Measurements from ENCODE around the gene TCF7L1.

TCF7L1 gene

DNA sequence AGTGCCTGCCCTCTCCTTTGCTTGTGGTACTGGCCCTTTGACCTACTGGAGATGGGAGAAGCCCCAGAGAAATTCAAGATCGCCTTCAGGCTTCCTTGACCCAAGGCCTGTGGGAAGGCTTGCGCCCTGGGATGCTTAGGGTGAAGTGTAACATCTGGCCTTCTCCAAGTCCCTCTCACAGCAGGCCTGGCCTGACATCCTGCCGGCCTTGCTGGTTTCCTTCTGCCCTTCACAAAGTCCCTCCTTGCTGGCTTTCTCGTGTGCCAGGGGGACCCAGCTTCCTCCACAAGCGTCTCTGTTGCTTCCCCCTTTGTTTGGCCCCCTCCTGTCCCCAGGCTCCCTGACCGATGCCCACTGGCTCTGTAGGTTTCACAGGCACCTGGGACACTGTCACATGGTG lies 26.4 kb downstream of the TCF7L1 start:
- Histone ChIP-seq H3K4me1 (ENCODE audit: control insufficient read depth in 5 of 5, insufficient read depth in 5 of 5, low read length in 5 of 5) (peaks cover 26 to 91% (median 77%) of the 10 kb centered on the region in 5 donors), H3K9ac (ENCODE audit: low read length in 5 of 5) (no peak overlapping the region), H3K27me3 (ENCODE audit: control insufficient read depth in 5 of 5, insufficient read depth in 4 of 5, low read length in 5 of 5) (no peaks in the 10 kb centered on the region), H3K4me3 (ENCODE audit: low read depth in 1 of 5, low read length in 5 of 5) (no peak overlapping the region), H3K9me3 (ENCODE audit: control insufficient read depth in 5 of 5, low read length in 5 of 5) (no peaks in the 10 kb centered on the region), H3K27ac (ENCODE audit: low read depth, low read length) (no peak overlapping the region), H3K36me3 (ENCODE audit: control insufficient read depth in 5 of 5, insufficient read depth in 5 of 5, low read length in 5 of 5) (no peaks in the 10 kb centered on the region)

DNA sequence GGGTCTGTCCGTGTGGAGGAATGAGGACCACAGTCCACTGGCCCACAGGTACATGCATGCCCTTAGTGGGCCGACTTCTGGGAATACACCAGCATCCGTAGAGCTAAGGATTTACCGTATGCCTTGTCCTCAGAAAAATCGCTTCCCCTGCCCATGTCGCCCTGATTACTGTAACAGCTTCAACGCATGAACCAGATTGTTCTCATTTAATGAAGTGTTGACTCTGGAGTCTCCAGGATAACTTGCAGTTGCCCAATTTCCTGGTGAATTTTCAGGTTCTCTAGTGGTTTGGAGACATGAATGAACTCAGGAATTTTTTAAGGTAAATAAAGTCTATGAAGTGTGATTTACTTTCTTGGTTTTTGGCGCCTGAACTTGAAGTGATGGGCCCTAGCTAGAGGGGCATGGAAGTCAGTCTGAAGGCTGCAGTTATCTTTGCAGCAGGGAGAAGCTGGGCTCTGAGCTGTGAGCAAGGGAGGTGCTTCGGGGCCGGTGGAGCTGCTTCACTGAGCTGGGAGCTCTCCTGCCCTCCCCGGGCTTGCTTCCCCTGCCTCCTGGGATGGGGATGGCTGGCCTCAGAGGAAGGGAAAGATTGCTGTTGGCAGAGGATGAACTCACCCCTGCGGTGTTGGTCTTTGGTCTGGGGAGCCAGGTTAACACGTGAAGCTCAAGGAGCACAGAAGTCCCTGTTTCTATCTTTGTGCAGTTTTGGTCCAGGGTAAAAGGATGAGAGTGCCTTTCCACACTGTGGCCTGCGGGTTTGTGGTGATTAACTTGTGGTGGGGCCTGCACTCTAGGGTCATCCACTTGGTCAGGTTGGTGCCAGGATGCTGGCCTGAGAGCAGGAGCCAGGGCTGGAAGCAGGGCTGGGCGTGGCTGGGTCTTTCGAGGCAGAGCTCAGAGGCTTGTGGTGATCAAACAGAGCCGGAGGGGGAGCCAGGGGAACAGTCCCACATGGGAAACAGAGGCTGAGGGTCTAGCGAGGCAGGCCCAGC lies 28.1 kb downstream of the TCF7L1 start:
- Histone ChIP-seq H3K4me3 (ENCODE audit: low read depth in 1 of 5, low read length in 5 of 5) (no peak overlapping the region), H3K9ac (ENCODE audit: low read length in 5 of 5) (no peak overlapping the region), H3K27me3 (ENCODE audit: control insufficient read depth in 5 of 5, insufficient read depth in 4 of 5, low read length in 5 of 5) (no peaks in the 10 kb centered on the region), H3K4me1 (ENCODE audit: control insufficient read depth in 5 of 5, insufficient read depth in 5 of 5, low read length in 5 of 5) (peaks cover 25 to 86% (median 74%) of the 10 kb centered on the region in 5 donors), H3K36me3 (ENCODE audit: control insufficient read depth in 5 of 5, insufficient read depth in 5 of 5, low read length in 5 of 5) (no peaks in the 10 kb centered on the region), H3K27ac (ENCODE audit: low read depth, low read length) (no peak overlapping the region), H3K9me3 (ENCODE audit: control insufficient read depth in 5 of 5, low read length in 5 of 5) (no peaks in the 10 kb centered on the region)

DNA sequence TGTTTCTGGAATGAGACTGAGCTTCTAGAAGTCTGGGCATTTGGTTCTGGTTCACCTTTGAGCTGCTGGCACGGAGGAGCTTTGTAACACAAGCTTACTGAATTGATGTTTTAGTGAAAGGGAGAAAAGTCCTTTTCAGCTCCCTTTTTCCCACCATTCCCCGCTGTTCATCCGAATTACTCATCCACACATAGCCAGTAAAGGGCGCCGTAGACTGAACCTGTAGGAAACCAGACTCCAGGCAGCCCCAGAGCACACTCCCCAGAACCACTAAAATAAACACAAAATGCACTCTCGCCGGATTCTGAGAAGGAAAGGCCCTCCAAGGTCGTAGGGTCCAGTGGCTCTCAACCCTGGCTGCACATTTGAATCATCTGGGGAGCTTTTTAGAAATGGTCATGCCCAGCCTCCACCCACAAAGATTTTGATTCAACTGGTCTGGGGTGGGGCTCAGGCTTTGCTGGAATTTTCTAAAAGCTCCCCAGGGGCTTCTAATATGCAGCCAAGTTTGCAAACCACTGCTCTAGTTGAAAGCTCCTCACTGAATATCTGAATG lies 29.6 kb downstream of the TCF7L1 start:
- Histone ChIP-seq H3K27me3 (ENCODE audit: control insufficient read depth in 5 of 5, insufficient read depth in 4 of 5, low read length in 5 of 5) (no peaks in the 10 kb centered on the region), H3K4me1 (ENCODE audit: control insufficient read depth in 5 of 5, insufficient read depth in 5 of 5, low read length in 5 of 5) (peaks cover 22 to 71% (median 66%) of the 10 kb centered on the region in 5 donors), H3K36me3 (ENCODE audit: control insufficient read depth in 5 of 5, insufficient read depth in 5 of 5, low read length in 5 of 5) (no peaks in the 10 kb centered on the region), H3K9me3 (ENCODE audit: control insufficient read depth in 5 of 5, low read length in 5 of 5) (no peaks in the 10 kb centered on the region), H3K9ac (ENCODE audit: low read length in 5 of 5) (peak overlapping the region in 1 of 5 donors; percentile 3), H3K4me3 (ENCODE audit: low read depth in 1 of 5, low read length in 5 of 5) (peak overlapping the region in 1 of 5 donors; percentile 13), H3K27ac (ENCODE audit: low read depth, low read length) (peak overlapping the region; percentile 81)

DNA sequence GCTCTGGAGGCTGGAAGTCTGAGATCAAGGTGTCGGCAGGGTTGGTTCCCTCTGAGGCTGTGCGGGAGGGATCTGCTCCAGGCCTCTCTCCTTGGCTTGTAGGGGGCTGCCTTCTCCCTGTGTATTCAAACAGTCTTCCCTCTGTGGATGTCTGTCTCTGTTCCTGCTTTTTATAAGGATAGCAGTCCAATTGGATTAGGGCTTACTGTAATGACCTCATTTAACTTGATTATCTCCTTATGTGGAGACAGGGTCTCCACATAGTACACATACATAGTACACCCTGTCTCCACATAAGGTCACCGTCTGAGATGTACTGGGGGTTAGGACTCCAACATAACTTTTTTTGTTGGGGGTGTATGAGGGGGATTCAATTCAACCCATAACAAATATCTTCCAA lies 30.5 kb downstream of the TCF7L1 start:
- Histone ChIP-seq H3K27ac (ENCODE audit: low read depth, low read length) (peak overlapping the region; percentile 81), H3K9me3 (ENCODE audit: control insufficient read depth in 5 of 5, low read length in 5 of 5) (no peaks in the 10 kb centered on the region), H3K27me3 (ENCODE audit: control insufficient read depth in 5 of 5, insufficient read depth in 4 of 5, low read length in 5 of 5) (no peaks in the 10 kb centered on the region), H3K36me3 (ENCODE audit: control insufficient read depth in 5 of 5, insufficient read depth in 5 of 5, low read length in 5 of 5) (no peaks in the 10 kb centered on the region), H3K4me1 (ENCODE audit: control insufficient read depth in 5 of 5, insufficient read depth in 5 of 5, low read length in 5 of 5) (peaks cover 19 to 67% (median 62%) of the 10 kb centered on the region in 5 donors), H3K9ac (ENCODE audit: low read length in 5 of 5) (peak overlapping the region in 1 of 5 donors; percentile 38), H3K4me3 (ENCODE audit: low read depth in 1 of 5, low read length in 5 of 5) (no peak overlapping the region)

DNA sequence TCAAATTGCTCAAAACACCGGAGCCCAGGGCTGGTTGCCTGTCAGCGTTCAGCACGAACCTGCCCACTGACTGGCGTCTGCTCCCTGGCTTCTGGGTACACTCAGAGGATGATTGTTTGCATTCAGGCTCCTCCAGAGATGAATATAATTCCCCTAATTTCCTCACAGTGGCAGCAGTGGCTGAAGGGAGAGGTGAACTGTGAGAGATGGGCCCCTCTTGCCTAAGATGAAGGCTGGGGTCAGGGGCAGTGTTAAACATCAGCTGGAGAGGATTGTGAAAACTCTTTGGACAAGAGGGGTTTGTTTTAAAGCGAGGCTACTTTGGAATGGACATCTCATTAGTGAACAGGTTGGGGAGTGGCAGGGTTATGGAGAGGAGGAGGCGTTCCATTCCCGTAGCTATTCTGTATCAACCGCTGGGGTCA lies 31.0 kb downstream of the TCF7L1 start:
- Histone ChIP-seq H3K27ac (ENCODE audit: low read depth, low read length) (peak overlapping the region; percentile 81), H3K36me3 (ENCODE audit: control insufficient read depth in 5 of 5, insufficient read depth in 5 of 5, low read length in 5 of 5) (no peaks in the 10 kb centered on the region), H3K4me1 (ENCODE audit: control insufficient read depth in 5 of 5, insufficient read depth in 5 of 5, low read length in 5 of 5) (peaks cover 18 to 67% (median 59%) of the 10 kb centered on the region in 5 donors), H3K4me3 (ENCODE audit: low read depth in 1 of 5, low read length in 5 of 5) (no peak overlapping the region), H3K9ac (ENCODE audit: low read length in 5 of 5) (peak overlapping the region in 1 of 5 donors; percentile 38), H3K27me3 (ENCODE audit: control insufficient read depth in 5 of 5, insufficient read depth in 4 of 5, low read length in 5 of 5) (no peaks in the 10 kb centered on the region), H3K9me3 (ENCODE audit: control insufficient read depth in 5 of 5, low read length in 5 of 5) (no peaks in the 10 kb centered on the region)

DNA sequence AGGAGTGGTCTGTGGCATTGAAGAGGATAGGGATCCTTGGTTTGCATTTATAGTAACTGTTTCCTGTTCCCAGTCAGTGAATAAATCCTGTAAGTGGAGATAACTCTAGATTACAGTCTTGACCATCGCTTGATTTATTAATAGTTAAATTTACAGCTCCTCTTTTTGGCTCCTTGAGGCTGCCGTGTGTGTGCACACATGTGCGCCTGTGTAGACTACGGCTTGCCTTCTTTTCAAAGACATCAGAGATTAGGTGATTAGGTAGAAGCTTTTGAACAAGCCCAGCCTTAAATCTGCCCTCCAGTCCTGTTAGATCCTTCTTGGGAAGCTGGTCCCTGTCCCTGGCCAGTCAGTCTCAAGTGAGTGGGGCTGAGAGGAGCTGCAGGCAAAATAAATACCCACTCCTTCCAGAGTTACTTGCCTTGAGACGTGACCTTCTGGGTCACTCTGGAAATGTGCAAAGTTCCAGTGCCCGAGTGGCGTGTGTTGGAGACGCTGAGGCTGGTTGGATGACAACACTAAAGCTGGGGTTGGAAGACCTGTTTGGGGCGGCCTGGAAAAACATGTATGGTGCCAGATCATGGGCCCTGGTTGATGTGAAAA lies 32.0 kb downstream of the TCF7L1 start:
- H3K4me3 ChIP-seq (ENCODE audit: low read depth in 1 of 5, low read length in 5 of 5): no peak overlapping the region
- peak overlapping the region; percentile 50 for H3K27ac ChIP-seq (ENCODE audit: low read depth, low read length)
- no peaks in the 10 kb centered on the region for H3K36me3 ChIP-seq (ENCODE audit: control insufficient read depth in 5 of 5, insufficient read depth in 5 of 5, low read length in 5 of 5)
- H3K9ac ChIP-seq (ENCODE audit: low read length in 5 of 5): no peak overlapping the region
- peaks cover 16 to 68% (median 51%) of the 10 kb centered on the region in 5 donors for H3K4me1 ChIP-seq (ENCODE audit: control insufficient read depth in 5 of 5, insufficient read depth in 5 of 5, low read length in 5 of 5)
- no peaks in the 10 kb centered on the region for H3K27me3 ChIP-seq (ENCODE audit: control insufficient read depth in 5 of 5, insufficient read depth in 4 of 5, low read length in 5 of 5)
- no peaks in the 10 kb centered on the region for H3K9me3 ChIP-seq (ENCODE audit: control insufficient read depth in 5 of 5, low read length in 5 of 5)

DNA sequence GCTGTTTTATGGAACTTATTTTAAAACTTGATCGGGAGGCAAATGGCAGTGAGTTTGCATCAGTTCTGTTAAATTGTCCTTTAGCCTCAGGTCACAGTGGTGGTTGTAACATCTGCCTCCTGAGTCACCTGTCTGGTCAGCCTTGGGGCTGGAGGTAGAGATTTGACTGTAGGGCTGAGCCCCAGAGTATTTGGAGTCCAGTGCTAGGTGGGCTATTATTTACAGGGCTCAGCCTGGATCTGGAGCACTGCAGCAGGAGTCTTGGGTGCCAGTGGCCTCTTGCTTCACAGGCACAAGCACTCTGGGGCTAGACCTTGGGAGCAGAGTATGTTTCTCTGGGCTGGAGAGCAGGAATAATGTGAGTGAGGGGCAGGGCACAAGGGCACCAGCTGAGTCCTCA lies 32.8 kb downstream of the TCF7L1 start:
- no peaks in the 10 kb centered on the region for H3K9me3 ChIP-seq (ENCODE audit: control insufficient read depth in 5 of 5, low read length in 5 of 5)
- H3K9ac ChIP-seq (ENCODE audit: low read length in 5 of 5): no peak overlapping the region
- H3K27me3 ChIP-seq (ENCODE audit: control insufficient read depth in 5 of 5, insufficient read depth in 4 of 5, low read length in 5 of 5): no peaks in the 10 kb centered on the region
- peaks cover 13 to 69% (median 47%) of the 10 kb centered on the region in 5 donors for H3K4me1 ChIP-seq (ENCODE audit: control insufficient read depth in 5 of 5, insufficient read depth in 5 of 5, low read length in 5 of 5)
- no peak overlapping the region for H3K4me3 ChIP-seq (ENCODE audit: low read depth in 1 of 5, low read length in 5 of 5)
- H3K36me3 ChIP-seq (ENCODE audit: control insufficient read depth in 5 of 5, insufficient read depth in 5 of 5, low read length in 5 of 5): no peaks in the 10 kb centered on the region
- H3K27ac ChIP-seq (ENCODE audit: low read depth, low read length): no peak overlapping the region

DNA sequence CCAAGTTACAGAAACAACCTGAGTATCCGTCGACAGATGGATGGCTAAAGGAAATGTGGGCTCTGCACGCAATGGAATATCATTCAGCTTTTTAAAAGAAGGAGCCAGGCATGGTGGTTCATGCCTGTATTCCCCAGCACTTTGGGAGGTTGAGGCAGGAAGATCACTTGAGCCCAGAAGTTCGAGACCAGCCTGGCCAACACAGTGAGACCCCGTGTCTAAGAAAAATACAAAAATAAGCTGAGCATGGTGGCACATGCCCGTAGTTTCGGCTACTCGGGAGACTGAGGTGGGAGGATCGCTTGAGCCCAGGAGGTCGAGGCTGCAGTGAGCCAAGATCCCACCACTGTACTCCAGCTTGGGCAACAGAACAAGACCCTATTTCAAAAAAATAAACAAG lies 34.3 kb downstream of the TCF7L1 start:
- Histone ChIP-seq H3K27ac (ENCODE audit: low read depth, low read length) (no peak overlapping the region), H3K4me3 (ENCODE audit: low read depth in 1 of 5, low read length in 5 of 5) (no peak overlapping the region), H3K9me3 (ENCODE audit: control insufficient read depth in 5 of 5, low read length in 5 of 5) (no peaks in the 10 kb centered on the region), H3K4me1 (ENCODE audit: control insufficient read depth in 5 of 5, insufficient read depth in 5 of 5, low read length in 5 of 5) (peaks cover 6 to 55% (median 33%) of the 10 kb centered on the region in 5 donors), H3K9ac (ENCODE audit: low read length in 5 of 5) (no peak overlapping the region), H3K27me3 (ENCODE audit: control insufficient read depth in 5 of 5, insufficient read depth in 4 of 5, low read length in 5 of 5) (no peaks in the 10 kb centered on the region), H3K36me3 (ENCODE audit: control insufficient read depth in 5 of 5, insufficient read depth in 5 of 5, low read length in 5 of 5) (no peaks in the 10 kb centered on the region)

DNA sequence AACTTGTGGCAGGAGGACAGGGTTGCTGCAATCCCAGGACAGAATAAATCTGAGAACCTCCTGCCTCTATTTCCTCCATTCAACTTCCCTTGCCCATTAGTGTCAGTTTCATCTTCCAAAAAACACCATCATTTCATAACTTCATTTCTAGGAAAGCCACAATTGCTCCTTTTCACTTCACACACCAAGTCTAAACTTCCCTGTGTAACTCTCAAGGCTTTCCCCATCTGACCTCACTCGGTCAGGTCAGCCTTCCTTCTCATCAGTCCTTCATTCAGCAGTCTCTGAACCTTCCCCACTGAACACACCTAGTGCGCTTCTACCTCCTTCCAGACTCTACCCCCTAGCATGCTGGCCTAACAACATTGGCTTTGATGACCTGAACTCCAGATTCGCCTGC lies 35.8 kb downstream of the TCF7L1 start:
- Histone ChIP-seq H3K27me3 (ENCODE audit: control insufficient read depth in 5 of 5, insufficient read depth in 4 of 5, low read length in 5 of 5) (no peaks in the 10 kb centered on the region), H3K27ac (ENCODE audit: low read depth, low read length) (no peak overlapping the region), H3K4me3 (ENCODE audit: low read depth in 1 of 5, low read length in 5 of 5) (no peak overlapping the region), H3K4me1 (ENCODE audit: control insufficient read depth in 5 of 5, insufficient read depth in 5 of 5, low read length in 5 of 5) (peaks cover 2 to 43% (median 18%) of the 10 kb centered on the region in 5 donors), H3K36me3 (ENCODE audit: control insufficient read depth in 5 of 5, insufficient read depth in 5 of 5, low read length in 5 of 5) (no peaks in the 10 kb centered on the region), H3K9ac (ENCODE audit: low read length in 5 of 5) (no peak overlapping the region), H3K9me3 (ENCODE audit: control insufficient read depth in 5 of 5, low read length in 5 of 5) (no peaks in the 10 kb centered on the region)

DNA sequence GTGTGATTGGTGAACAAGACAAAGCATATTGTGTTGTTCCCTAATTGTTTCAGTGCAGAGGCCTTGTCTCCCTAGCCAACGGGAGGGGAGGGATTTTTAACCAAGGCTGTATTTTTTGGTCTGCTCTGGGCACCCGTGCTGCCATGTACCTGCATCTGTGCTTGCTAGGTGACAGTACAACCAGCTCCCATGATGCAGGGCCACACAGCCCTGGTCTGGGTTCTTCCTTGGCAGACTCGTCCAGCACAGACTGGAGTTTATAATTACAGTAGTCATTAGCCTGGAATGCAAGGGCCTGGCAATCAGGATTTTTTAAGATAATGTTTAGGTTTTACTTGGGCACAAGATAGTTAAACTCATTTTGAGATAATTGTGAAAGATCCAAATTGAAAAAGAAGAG lies 36.4 kb downstream of the TCF7L1 start:
- Histone ChIP-seq H3K4me3 (ENCODE audit: low read depth in 1 of 5, low read length in 5 of 5) (no peak overlapping the region), H3K27me3 (ENCODE audit: control insufficient read depth in 5 of 5, insufficient read depth in 4 of 5, low read length in 5 of 5) (no peaks in the 10 kb centered on the region), H3K9me3 (ENCODE audit: control insufficient read depth in 5 of 5, low read length in 5 of 5) (no peaks in the 10 kb centered on the region), H3K9ac (ENCODE audit: low read length in 5 of 5) (no peak overlapping the region), H3K27ac (ENCODE audit: low read depth, low read length) (no peak overlapping the region), H3K4me1 (ENCODE audit: control insufficient read depth in 5 of 5, insufficient read depth in 5 of 5, low read length in 5 of 5) (peaks cover 2 to 39% (median 18%) of the 10 kb centered on the region in 5 donors), H3K36me3 (ENCODE audit: control insufficient read depth in 5 of 5, insufficient read depth in 5 of 5, low read length in 5 of 5) (no peaks in the 10 kb centered on the region)
